HepG2 (cell line): Measurements from ENCODE around the gene RABEP1. TPM values are rescaled to one million over a fixed set of nuclear protein-coding genes. Genes with fewer than 3 reads are reported as not detected.

ENCODE experiments used
- ARNT2 ChIP-seq: sonication (generic); formaldehyde crosslinking; IDR thresholded peaks from 2 replicates; pipeline ENCODE4 v1.8.0; 2022; ENCODE audit warnings: mild to moderate bottlenecking, low read depth, missing genetic modification reagents, moderate library complexity
- CSRNP1 ChIP-seq: sonication (generic); formaldehyde crosslinking; IDR thresholded peaks from 2 replicates; pipeline ENCODE4 v1.8.1; 2023; ENCODE audit warnings: mild to moderate bottlenecking, missing genetic modification reagents
- DPF2 ChIP-seq: sonication (generic); formaldehyde crosslinking; IDR thresholded peaks from 2 replicates; pipeline ENCODE4 v1.4.0; 2020; ENCODE audit warnings: mild to moderate bottlenecking, low read depth, missing genetic modification reagents, borderline replicate concordance
- EHMT2 ChIP-seq: fragments of 200-600 bp; sonication (generic); IDR thresholded peaks from 2 replicates; pipeline ENCODE4 v1.7.0; 2017; ENCODE audit warnings: antibody characterized with exemption, low read depth, low read length, borderline replicate concordance
- HOXA7 ChIP-seq: sonication (generic); formaldehyde crosslinking; IDR thresholded peaks from 2 replicates; pipeline ENCODE4 v1.8.1; 2022; ENCODE audit warnings: mild to moderate bottlenecking, missing genetic modification reagents, moderate library complexity
- JUNB ChIP-seq: sonication (generic); formaldehyde crosslinking; IDR thresholded peaks from 2 replicates; pipeline ENCODE4 v1.8.0; 2022; ENCODE audit warnings: missing genetic modification reagents, mild to moderate bottlenecking, borderline replicate concordance
- MEIS1 ChIP-seq: sonication (generic); formaldehyde crosslinking; IDR thresholded peaks from 2 replicates; pipeline ENCODE4 v1.9.0; 2021; ENCODE audit warnings: mild to moderate bottlenecking, missing genetic modification reagents, moderate library complexity, borderline replicate concordance
- MZF1 ChIP-seq: sonication (generic); formaldehyde crosslinking; IDR thresholded peaks from 2 replicates; pipeline ENCODE4 v1.8.1; 2023; ENCODE audit warnings: mild to moderate bottlenecking, missing genetic modification reagents, borderline replicate concordance
- NCOA5 ChIP-seq: sonication (generic); formaldehyde crosslinking; IDR thresholded peaks from 2 replicates; pipeline ENCODE4 v1.4.0; 2020; ENCODE audit warnings: missing genetic modification reagents
- PATZ1 ChIP-seq: sonication (generic); formaldehyde crosslinking; IDR thresholded peaks from 2 replicates; pipeline ENCODE4 v1.4.0; 2020; ENCODE audit warnings: missing genetic modification reagents
- SP5 ChIP-seq: IDR thresholded peaks from 2 replicates; pipeline ENCODE4 v1.6.1; 2016; ENCODE audit warnings: low read depth, borderline replicate concordance
- ZBTB39 ChIP-seq: sonication (generic); formaldehyde crosslinking; IDR thresholded peaks from 2 replicates; pipeline ENCODE4 v1.5.0; 2020; ENCODE audit warnings: missing genetic modification reagents
- ZFP36 ChIP-seq: fragments of 150-350 bp; IDR thresholded peaks from 2 replicates; pipeline ENCODE4 v1.6.1; 2018; ENCODE audit warnings: borderline replicate concordance, low read length, low read depth; ENCODE audit not compliant: partially characterized antibody
- ZNF713 ChIP-seq: sonication (generic); formaldehyde crosslinking; IDR thresholded peaks from 2 replicates; pipeline ENCODE4 v1.4.0; 2020; ENCODE audit warnings: mild to moderate bottlenecking, missing genetic modification reagents
- ZNF740 ChIP-seq: sonication (generic); formaldehyde crosslinking; IDR thresholded peaks from 2 replicates; pipeline ENCODE4 v1.4.0; 2020; ENCODE audit warnings: missing genetic modification reagents
- ZNF746 ChIP-seq: sonication (generic); formaldehyde crosslinking; IDR thresholded peaks from 2 replicates; pipeline ENCODE4 v1.8.0; 2022; ENCODE audit warnings: mild to moderate bottlenecking, missing genetic modification reagents
- ZNF879 ChIP-seq: sonication (generic); formaldehyde crosslinking; IDR thresholded peaks from 2 replicates; pipeline ENCODE4 v1.8.1; 2023; ENCODE audit warnings: missing genetic modification reagents
- polyA plus RNA-seq, 8 experiments: library from polyadenylated mRNA; depleted of rRNA in 3 of 8; stranded (reverse) in 7 of 8; unstranded in 1 of 8; fragments of >200 nt; fragmentation: Illumina TruSeq in 4 of 8; extraction: Trizol in 4 of 8; gene quantifications; 2 replicates each; pipeline versions ENCODE4 v1.2.1 to v1.2.3, GENCODE V29; 2011 to 2016; ENCODE audit warnings: low read depth in 4 of 8, missing spikeins in 1 of 8, mixed read lengths in 1 of 8; ENCODE audit not compliant: insufficient read depth in 1 of 8
- total RNA-seq, 5 experiments: library from RNA; depleted of rRNA; stranded (reverse); fragments of >200 nt; fragmentation: Illumina TruSeq; extraction: Trizol; gene quantifications; 2 replicates each; pipeline ENCODE4 v1.2.3, GENCODE V29; 2016; ENCODE audit warnings: low read depth in 1 of 5
- TF ChIP-seq, protein P1 (sequence below): IDR thresholded peaks from 2 replicates; pipeline ENCODE4 v1.6.1; 2016; ENCODE audit warnings: missing biosample characterization, missing genetic modification reagents, low read depth
- TF ChIP-seq, protein P2 (sequence below), 2 experiments: fragments of 450-650 bp in 1 of 2; sonication (generic) in 1 of 2; formaldehyde crosslinking; IDR thresholded peaks; 2 replicates each; pipeline versions ENCODE4 v1.5.0 to v1.8.0; 2020 to 2022; ENCODE audit warnings: mild to moderate bottlenecking in 1 of 2, missing genetic modification reagents in 1 of 2
- TF ChIP-seq, protein P3 (sequence below): sonication (generic); formaldehyde crosslinking; IDR thresholded peaks from 2 replicates; pipeline ENCODE4 v1.4.0; 2020; ENCODE audit warnings: mild to moderate bottlenecking, missing genetic modification reagents

The RABEP1 gene
- total and polyA plus RNA-seq, 2 of the 13 experiments (the other 11 are each of a cell fraction or from before 2014, with no cell fraction given) = 13.7 to 41.5 TPM

DNA sequence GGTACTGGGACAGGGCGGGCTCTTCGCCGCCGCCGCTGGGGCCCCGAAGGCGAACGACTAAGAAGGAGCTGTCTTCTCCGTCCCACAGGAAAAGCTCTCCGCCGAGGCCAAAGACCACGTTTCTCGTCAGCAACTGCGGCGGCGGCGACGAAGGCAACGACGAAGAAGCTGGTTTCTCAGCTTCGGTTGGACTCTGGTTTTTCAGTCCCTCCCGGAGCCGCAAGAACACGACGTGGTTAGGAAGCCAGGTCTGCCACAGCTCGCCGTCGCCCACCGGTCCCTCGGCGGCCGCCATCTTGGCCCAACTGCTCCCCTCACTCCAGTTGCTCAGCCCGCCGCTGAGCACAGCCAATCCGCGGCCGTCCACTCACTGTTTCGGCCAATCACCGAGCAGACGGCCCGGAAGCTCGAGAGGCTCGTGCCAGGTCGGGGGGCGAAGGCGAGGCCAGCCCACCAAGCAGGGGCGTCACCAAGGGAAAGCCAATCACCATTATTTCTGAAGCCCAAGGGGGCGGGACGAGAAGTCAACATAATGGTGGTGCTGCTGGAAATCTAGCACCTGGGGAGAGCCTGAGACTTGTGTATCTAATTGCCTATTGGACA is 137.4 kb downstream of the RABEP1 start, which contains the start of gene NUP88 (continued):
- TF ChIP-seq, protein P1, sequence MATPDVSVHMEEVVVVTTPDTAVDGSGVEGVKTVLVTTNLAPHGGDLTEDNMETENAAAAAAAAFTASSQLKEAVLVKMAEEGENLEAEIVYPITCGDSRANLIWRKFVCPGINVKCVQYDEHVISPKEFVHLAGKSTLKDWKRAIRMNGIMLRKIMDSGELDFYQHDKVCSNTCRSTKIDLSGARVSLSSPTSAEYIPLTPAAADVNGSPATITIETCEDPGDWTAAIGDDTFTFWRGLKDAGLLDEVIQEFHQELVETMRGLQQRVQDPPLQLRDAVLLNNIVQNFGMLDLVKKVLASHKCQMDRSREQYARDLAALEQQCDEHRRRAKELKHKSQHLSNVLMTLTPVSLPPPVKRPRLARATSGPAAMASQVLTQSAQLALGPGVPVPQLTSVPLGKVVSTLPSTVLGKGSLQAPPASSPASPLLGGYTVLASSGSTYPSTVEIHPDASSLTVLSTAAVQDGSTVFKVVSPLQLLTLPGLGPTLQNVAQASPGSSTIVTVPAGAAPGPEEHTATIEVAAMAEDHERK (CRISPR knock-in tag) = no peak
- TF ChIP-seq ZNF713 (CRISPR knock-in tag) = no peak
- 0 out of 2 replicates have a peak, but pooled peaks have one; percentile 25 for TF ChIP-seq PATZ1 (CRISPR knock-in tag)
- no peak; the same call in 1 of the 2 replicates for TF ChIP-seq MZF1 (CRISPR knock-in tag)
- TF ChIP-seq, protein P2, sequence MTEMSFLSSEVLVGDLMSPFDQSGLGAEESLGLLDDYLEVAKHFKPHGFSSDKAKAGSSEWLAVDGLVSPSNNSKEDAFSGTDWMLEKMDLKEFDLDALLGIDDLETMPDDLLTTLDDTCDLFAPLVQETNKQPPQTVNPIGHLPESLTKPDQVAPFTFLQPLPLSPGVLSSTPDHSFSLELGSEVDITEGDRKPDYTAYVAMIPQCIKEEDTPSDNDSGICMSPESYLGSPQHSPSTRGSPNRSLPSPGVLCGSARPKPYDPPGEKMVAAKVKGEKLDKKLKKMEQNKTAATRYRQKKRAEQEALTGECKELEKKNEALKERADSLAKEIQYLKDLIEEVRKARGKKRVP (CRISPR knock-in tag; IDR thresholded peaks at IDR 0.05) = peak in 1 of 2 experiments; percentile 78; a peak in 2 of 4 replicates
- TF ChIP-seq CSRNP1 = no peak
- no peak for TF ChIP-seq ZFP36
- TF ChIP-seq ARNT2 (CRISPR knock-in tag) = peak; percentile 66
- TF ChIP-seq HOXA7 (CRISPR knock-in tag) = no peak
- no peak for TF ChIP-seq MEIS1 (CRISPR knock-in tag)
- no peak for TF ChIP-seq ZNF740 (CRISPR knock-in tag)
- TF ChIP-seq ZNF746 (CRISPR knock-in tag) = peak; percentile 57
- no peak for TF ChIP-seq EHMT2
- no peak for TF ChIP-seq DPF2
- TF ChIP-seq SP5 = 0 out of 2 replicates have a peak, but pooled peaks have one; percentile 4
- peak; percentile 83 for TF ChIP-seq ZNF879 (CRISPR knock-in tag)
- TF ChIP-seq ZBTB39 (CRISPR knock-in tag) = no peak
- TF ChIP-seq, protein P3, sequence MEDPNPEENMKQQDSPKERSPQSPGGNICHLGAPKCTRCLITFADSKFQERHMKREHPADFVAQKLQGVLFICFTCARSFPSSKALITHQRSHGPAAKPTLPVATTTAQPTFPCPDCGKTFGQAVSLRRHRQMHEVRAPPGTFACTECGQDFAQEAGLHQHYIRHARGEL (CRISPR knock-in tag) = no peak
- TF ChIP-seq JUNB (CRISPR knock-in tag) = no peak
- no peak for TF ChIP-seq NCOA5 (CRISPR knock-in tag)
